GM12878 (cell line): Measurements from ENCODE around the gene VSTM2B. TPM values are rescaled to one million over a fixed set of nuclear protein-coding genes. Genes with fewer than 3 reads are reported as not detected.

ENCODE experiments used
- BHLHE40 ChIP-seq, 2 experiments: fragments of 450-650 bp in 1 of 2; IDR thresholded peaks; 2 replicates each; pipeline ENCODE4 v1.6.1; 2011 to 2017; ENCODE audit warnings: low read depth in 2 of 2, borderline replicate concordance in 1 of 2, improper control_type of control experiment in 1 of 2, low read length in 1 of 2, mild to moderate bottlenecking in 1 of 2
- CEBPB ChIP-seq, 2 experiments: fragments of 150-350 bp in 1 of 2; IDR thresholded peaks; 2 replicates each; pipeline ENCODE4 v1.6.1; 2012 to 2014; ENCODE audit warnings: low read depth in 2 of 2, low read length in 2 of 2, borderline replicate concordance in 1 of 2, inconsistent platforms in 1 of 2
- FOXK2 ChIP-seq: fragments of 450-650 bp; IDR thresholded peaks from 2 replicates; pipeline ENCODE4 v1.6.1; 2017; ENCODE audit warnings: mild to moderate bottlenecking, moderate library complexity
- GABPA ChIP-seq: IDR thresholded peaks from 2 replicates; pipeline ENCODE4 v1.6.1; 2014; ENCODE audit warnings: antibody characterized with exemption, low read depth, mild to moderate bottlenecking, inconsistent platforms
- IKZF2 ChIP-seq, 2 experiments: fragments of 450-650 bp; IDR thresholded peaks; 2 replicates each; pipeline ENCODE4 v1.6.1; 2017; ENCODE audit warnings: mild to moderate bottlenecking in 2 of 2, moderate library complexity in 2 of 2
- MYB ChIP-seq: fragments of 150-350 bp; IDR thresholded peaks from 2 replicates; pipeline ENCODE4 v1.6.1; 2014; ENCODE audit warnings: mild to moderate bottlenecking, low read depth, low read length, borderline replicate concordance
- NFYA ChIP-seq: IDR thresholded peaks from 2 replicates; pipeline ENCODE4 v1.6.1; 2011; ENCODE audit warnings: low read depth, mild to moderate bottlenecking, low read length, improper control_type of control experiment, borderline replicate concordance
- NKRF ChIP-seq: fragments of 450-650 bp; conservative IDR thresholded peaks from 2 replicates; pipeline ENCODE4 v1.6.1; 2017; ENCODE audit warnings: mild to moderate bottlenecking, moderate library complexity
- NR2F1 ChIP-seq: fragments of 450-650 bp; conservative IDR thresholded peaks from 2 replicates; pipeline ENCODE4 v1.6.1; 2017; ENCODE audit warnings: mild to moderate bottlenecking
- PAX8 ChIP-seq: fragments of 450-650 bp; IDR thresholded peaks from 2 replicates; pipeline ENCODE4 v1.6.1; 2017; ENCODE audit warnings: mild to moderate bottlenecking, moderate library complexity
- PKNOX1 ChIP-seq: fragments of 450-650 bp; IDR thresholded peaks from 2 replicates; pipeline ENCODE4 v1.6.1; 2016; ENCODE audit warnings: mild to moderate bottlenecking
- POLR2AphosphoS2 ChIP-seq: IDR thresholded peaks from 2 replicates; pipeline ENCODE4 v1.6.1; 2011; ENCODE audit warnings: low read depth, mild to moderate bottlenecking, low read length, improper control_type of control experiment, moderate library complexity
- POLR2AphosphoS5 ChIP-seq: IDR thresholded peaks from 2 replicates; pipeline ENCODE4 v1.6.1; 2011; ENCODE audit warnings: mild to moderate bottlenecking, low read length, inconsistent platforms
- RCOR1 ChIP-seq: conservative IDR thresholded peaks from 2 replicates; pipeline ENCODE4 v1.6.1; 2012; ENCODE audit warnings: low read depth, low read length, improper control_type of control experiment
- REST ChIP-seq: IDR thresholded peaks from 2 replicates; pipeline ENCODE4 v1.6.1; 2012; ENCODE audit warnings: mild to moderate bottlenecking, low read depth, low read length
- SMAD5 ChIP-seq: IDR thresholded peaks from 2 replicates; pipeline ENCODE4 v1.6.1; 2016; ENCODE audit warnings: antibody characterized with exemption, low read depth
- SUPT20H ChIP-seq: IDR thresholded peaks from 2 replicates; pipeline ENCODE4 v1.6.1; 2011; ENCODE audit warnings: low read depth, mild to moderate bottlenecking, low read length, moderate library complexity, borderline replicate concordance; ENCODE audit not compliant: control insufficient read depth
- TCF3 ChIP-seq: IDR thresholded peaks from 2 replicates; pipeline ENCODE4 v1.6.1; 2012; ENCODE audit warnings: low read depth, mild to moderate bottlenecking, low read length, borderline replicate concordance; ENCODE audit not compliant: insufficient read depth
- ZBTB4 ChIP-seq: fragments of 450-650 bp; formaldehyde crosslinking; IDR thresholded peaks from 2 replicates; pipeline ENCODE4 v1.4.0; 2022; ENCODE audit warnings: mild to moderate bottlenecking, moderate library complexity
- ZNF207 ChIP-seq: fragments of 450-650 bp; IDR thresholded peaks from 2 replicates; pipeline ENCODE4 v1.6.1; 2014; ENCODE audit warnings: antibody characterized with exemption, mild to moderate bottlenecking, borderline replicate concordance
- polyA plus RNA-seq, 11 experiments: library from polyadenylated mRNA; depleted of rRNA in 4 of 11; unstranded in 6 of 11; stranded (reverse) in 5 of 11; fragments of >200 nt; fragmentation: Nextera tagmentation in 4 of 11; fragmentation: Illumina TruSeq in 1 of 11; extraction: Ambion mirVana in 4 of 11; extraction: Trizol in 1 of 11; gene quantifications; 1 replicate in 1 of 11; 2 replicates in 10 of 11; pipeline versions ENCODE4 v1.2.1 to v1.2.3, GENCODE V29; 2011 to 2016; ENCODE audit warnings: inconsistent platforms in 2 of 11, missing spikeins in 2 of 11, low read depth in 1 of 11
- total RNA-seq, 4 experiments: library from RNA; depleted of rRNA in 3 of 4; stranded (reverse); fragments of >200 nt in 3 of 4; fragmentation: Illumina TruSeq in 1 of 4; extraction: Trizol in 1 of 4; gene quantifications; 2 replicates each; pipeline versions ENCODE4 v1.2.1 to v1.2.3, GENCODE V29; 2013 to 2021

Gene VSTM2B
- total and polyA plus RNA-seq, 10 of the 15 experiments (the other 5 are each of a cell fraction or from before 2014, with no cell fraction given), result not detected

GRCh38 chr19:29610574-29611271, 84.9 kb downstream of the VSTM2B start (continued):
- TF ChIP-seq MYB (no peak), CEBPB (IDR thresholded peaks at IDR 0.05; ENCODE audit: borderline replicate concordance in 1 of 2, low read depth in 2 of 2, low read length in 2 of 2) (no peak), REST (no peak), ZNF207 (no peak), SMAD5 (no peak), BHLHE40 (IDR thresholded peaks at IDR 0.05; ENCODE audit: borderline replicate concordance in 1 of 2, low read depth in 2 of 2, low read length in 1 of 2) (peak; percentile 77 to 84; a peak in 3 of 4 replicates), SUPT20H (no peak), NFYA (no peak), PAX8 (no peak), RCOR1 (no peak), FOXK2 (no peak), NR2F1 (0 out of 2 replicates have a peak, but pooled peaks have one; percentile 48), ZBTB4 (CRISPR knock-in tag) (no peak), POLR2AphosphoS2 (no peak), TCF3 (no peak), GABPA (no peak), IKZF2 (IDR thresholded peaks at IDR 0.05) (0 out of 4 replicates have a peak, but pooled peaks of 1 of the 2 experiments have one; percentile 6), NKRF (no peak), POLR2AphosphoS5 (no peak), PKNOX1 (no peak; the same call in 1 of the 2 replicates)
